ENCODE data around the gene GOLGA3.

The GOLGA3 gene

GRCh38 chr12:132774646-132775275 lies 53.9 kb downstream of the GOLGA3 start:
- DNase-seq (ENCODE audit: low spot score) (no peak), ATAC-seq (ENCODE audit: low read depth) (no peak)
- no peak overlapping the region for H3K27ac ChIP-seq (ENCODE audit: poor library complexity, severe bottlenecking)
- no peaks in the 10 kb centered on the region for H3K9me3 ChIP-seq (ENCODE audit: severe bottlenecking)
- TF ChIP-seq CTCF (IDR thresholded peaks at IDR 0.05; ENCODE audit: poor library complexity, severe bottlenecking): no peak
- H3K27me3 ChIP-seq (ENCODE audit: insufficient read depth, poor library complexity, severe bottlenecking): no peaks in the 10 kb centered on the region
- peaks cover 77% of the 10 kb centered on the region for H3K36me3 ChIP-seq (ENCODE audit: low read depth)
- no peaks in the 10 kb centered on the region for H3K4me1 ChIP-seq (ENCODE audit: insufficient read depth, poor library complexity, severe bottlenecking)
- H3K4me3 ChIP-seq (ENCODE audit: severe bottlenecking): no peak overlapping the region

DNA sequence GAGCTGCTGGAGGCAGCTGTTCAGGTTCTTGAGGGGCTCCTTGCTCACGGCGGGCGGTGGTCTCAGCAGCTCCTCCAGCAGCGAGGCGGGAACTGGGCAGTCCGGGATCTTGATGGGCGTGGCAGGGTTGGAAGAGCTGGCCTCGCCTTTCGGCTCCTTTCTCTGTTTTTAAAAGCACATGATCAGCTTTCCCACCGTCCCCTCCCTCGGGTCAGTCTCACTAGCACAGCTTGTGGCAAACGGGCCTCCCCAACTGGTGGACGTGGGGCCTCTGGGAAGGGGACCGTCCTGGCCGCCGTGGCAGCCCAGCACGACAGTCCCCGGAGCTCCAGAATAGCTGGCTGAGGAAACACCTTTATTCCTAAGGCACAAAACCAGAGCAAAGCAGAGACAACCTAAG lies 54.5 kb downstream of the GOLGA3 start:
- H3K36me3 ChIP-seq (ENCODE audit: low read depth): peaks cover 73% of the 10 kb centered on the region
- H3K27ac ChIP-seq (ENCODE audit: poor library complexity, severe bottlenecking): no peak overlapping the region

DNA sequence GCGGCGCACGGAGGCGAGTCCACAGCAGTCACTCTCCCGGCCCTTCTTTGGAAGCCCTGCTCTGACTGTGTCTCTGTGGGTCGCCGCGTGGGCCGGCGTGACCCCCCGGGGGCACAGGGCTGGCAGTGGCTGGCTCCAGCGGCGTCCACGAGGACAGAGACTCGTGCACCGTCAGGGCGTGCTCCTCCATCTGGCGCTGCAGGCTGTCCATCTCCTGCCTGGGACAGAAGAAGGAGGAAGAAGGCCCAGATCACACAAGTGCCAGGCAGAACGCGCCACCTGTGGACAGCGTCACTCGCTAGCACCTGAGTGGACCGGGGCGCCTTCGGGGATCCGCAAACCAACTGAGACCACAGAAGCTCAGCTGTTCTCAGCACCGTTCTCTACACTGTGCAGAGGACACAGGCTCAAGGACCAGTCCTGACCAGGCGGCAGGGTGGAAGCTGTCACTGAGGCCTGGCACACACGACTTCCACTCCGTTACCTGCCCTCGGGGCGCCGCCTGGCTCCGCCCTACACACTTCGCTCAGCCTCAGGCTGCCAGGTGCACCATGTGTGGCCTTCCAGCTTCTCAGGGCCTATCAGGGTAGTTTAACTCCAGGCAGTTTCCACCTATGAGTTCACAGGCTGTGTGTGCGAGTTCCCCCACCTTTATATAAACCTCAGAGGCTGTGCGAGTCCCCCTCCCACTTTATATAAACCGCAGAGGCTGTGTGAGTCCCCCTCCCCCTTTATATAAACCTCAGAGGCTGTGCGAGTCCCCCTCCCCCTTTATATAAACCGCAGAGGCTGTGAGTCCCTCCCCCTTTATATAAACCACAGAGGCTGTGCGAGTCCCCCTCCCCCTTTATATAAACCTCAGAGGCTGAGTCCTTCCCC lies 55.4 kb downstream of the GOLGA3 start:
- Histone ChIP-seq H3K4me3 (ENCODE audit: severe bottlenecking) (no peak overlapping the region), H3K9me3 (ENCODE audit: severe bottlenecking) (no peaks in the 10 kb centered on the region), H3K27ac (ENCODE audit: poor library complexity, severe bottlenecking) (no peak overlapping the region), H3K4me1 (ENCODE audit: insufficient read depth, poor library complexity, severe bottlenecking) (no peaks in the 10 kb centered on the region), H3K27me3 (ENCODE audit: insufficient read depth, poor library complexity, severe bottlenecking) (no peaks in the 10 kb centered on the region), H3K36me3 (ENCODE audit: low read depth) (peaks cover 72% of the 10 kb centered on the region)
- DNase-seq (ENCODE audit: low spot score) (no peak), ATAC-seq (ENCODE audit: low read depth) (no peak)
- TF ChIP-seq CTCF (IDR thresholded peaks at IDR 0.05; ENCODE audit: poor library complexity, severe bottlenecking): no peak

More for the DNA sequence above, 54.5 kb downstream of the GOLGA3 start:
- no peaks in the 10 kb centered on the region for H3K4me1 ChIP-seq (ENCODE audit: insufficient read depth, poor library complexity, severe bottlenecking)
- H3K27me3 ChIP-seq (ENCODE audit: insufficient read depth, poor library complexity, severe bottlenecking): no peaks in the 10 kb centered on the region
- DNase-seq (ENCODE audit: low spot score): no peak
- ATAC-seq (ENCODE audit: low read depth): no peak
- TF ChIP-seq CTCF (IDR thresholded peaks at IDR 0.05; ENCODE audit: poor library complexity, severe bottlenecking): no peak
- H3K4me3 ChIP-seq (ENCODE audit: severe bottlenecking): no peak overlapping the region
- H3K9me3 ChIP-seq (ENCODE audit: severe bottlenecking): no peaks in the 10 kb centered on the region

GRCh38 chr12:132772606-132773005 lies 56.1 kb downstream of the GOLGA3 start:
- Histone ChIP-seq H3K4me3 (ENCODE audit: severe bottlenecking) (no peak overlapping the region), H3K27me3 (ENCODE audit: insufficient read depth, poor library complexity, severe bottlenecking) (no peaks in the 10 kb centered on the region), H3K9me3 (ENCODE audit: severe bottlenecking) (no peaks in the 10 kb centered on the region), H3K36me3 (ENCODE audit: low read depth) (peaks cover 65% of the 10 kb centered on the region), H3K27ac (ENCODE audit: poor library complexity, severe bottlenecking) (no peak overlapping the region), H3K4me1 (ENCODE audit: insufficient read depth, poor library complexity, severe bottlenecking) (no peaks in the 10 kb centered on the region)
- no peak for TF ChIP-seq CTCF (IDR thresholded peaks at IDR 0.05; ENCODE audit: poor library complexity, severe bottlenecking)
- ATAC-seq (ENCODE audit: low read depth) (no peak), DNase-seq (ENCODE audit: low spot score) (no peak)

Measured in RWPE2 (cell line).